ENCODE results near the gene GRM5. TPM values are rescaled to one million over a fixed set of nuclear protein-coding genes. Genes with fewer than 3 reads are reported as not detected.

GRM5 gene
- total RNA-seq, 1 experiment from 2014 or later, result not detected

GRCh38 chr11:88495836-88496235 lies 569.9 kb downstream of the GRM5 start:
- Histone ChIP-seq H3K79me2 (ENCODE audit: low read depth) (no peaks in the 10 kb centered on the region), H2AFZ (no peak overlapping the region), H3K27ac (no peak overlapping the region), H3K9me3 (ENCODE audit: insufficient read depth, low read depth) (no peaks in the 10 kb centered on the region), H3K36me3 (ENCODE audit: low read depth) (no peaks in the 10 kb centered on the region), H3K4me2 (no peak overlapping the region), H3K4me3 (no peak overlapping the region), H3K27me3 (ENCODE audit: insufficient read depth, low read depth) (no peaks in the 10 kb centered on the region), H3F3A (ENCODE audit: insufficient read depth, low read depth) (no peaks in the 10 kb centered on the region), H3K9me2 (ENCODE audit: insufficient read depth) (no peaks in the 10 kb centered on the region), H4K20me1 (ENCODE audit: insufficient read depth) (no peaks in the 10 kb centered on the region; the same call in 1 of the 2 replicates), H3K4me1 (replicated peaks; ENCODE audit: insufficient read depth) (no peaks in the 10 kb centered on the region)
- POLR2A ChIA-PET (ENCODE audit: unreplicated experiment), result no interaction called here
- intact Hi-C loops (cut with micrococcal nuclease; ENCODE audit: unreplicated experiment), result no loop called here
- no peak for DNase-seq
- no TSS peak for BruUV-seq (replicated peaks)
- CTCF ChIA-PET, result no interaction called here
- TF ChIP-seq EZH2 (IDR thresholded peaks at IDR 0.05; ENCODE audit: low read depth), result no peak
- TF ChIP-seq, protein P1, sequence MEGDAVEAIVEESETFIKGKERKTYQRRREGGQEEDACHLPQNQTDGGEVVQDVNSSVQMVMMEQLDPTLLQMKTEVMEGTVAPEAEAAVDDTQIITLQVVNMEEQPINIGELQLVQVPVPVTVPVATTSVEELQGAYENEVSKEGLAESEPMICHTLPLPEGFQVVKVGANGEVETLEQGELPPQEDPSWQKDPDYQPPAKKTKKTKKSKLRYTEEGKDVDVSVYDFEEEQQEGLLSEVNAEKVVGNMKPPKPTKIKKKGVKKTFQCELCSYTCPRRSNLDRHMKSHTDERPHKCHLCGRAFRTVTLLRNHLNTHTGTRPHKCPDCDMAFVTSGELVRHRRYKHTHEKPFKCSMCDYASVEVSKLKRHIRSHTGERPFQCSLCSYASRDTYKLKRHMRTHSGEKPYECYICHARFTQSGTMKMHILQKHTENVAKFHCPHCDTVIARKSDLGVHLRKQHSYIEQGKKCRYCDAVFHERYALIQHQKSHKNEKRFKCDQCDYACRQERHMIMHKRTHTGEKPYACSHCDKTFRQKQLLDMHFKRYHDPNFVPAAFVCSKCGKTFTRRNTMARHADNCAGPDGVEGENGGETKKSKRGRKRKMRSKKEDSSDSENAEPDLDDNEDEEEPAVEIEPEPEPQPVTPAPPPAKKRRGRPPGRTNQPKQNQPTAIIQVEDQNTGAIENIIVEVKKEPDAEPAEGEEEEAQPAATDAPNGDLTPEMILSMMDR (conservative IDR thresholded peaks at IDR 0.05), result no peak

DNA sequence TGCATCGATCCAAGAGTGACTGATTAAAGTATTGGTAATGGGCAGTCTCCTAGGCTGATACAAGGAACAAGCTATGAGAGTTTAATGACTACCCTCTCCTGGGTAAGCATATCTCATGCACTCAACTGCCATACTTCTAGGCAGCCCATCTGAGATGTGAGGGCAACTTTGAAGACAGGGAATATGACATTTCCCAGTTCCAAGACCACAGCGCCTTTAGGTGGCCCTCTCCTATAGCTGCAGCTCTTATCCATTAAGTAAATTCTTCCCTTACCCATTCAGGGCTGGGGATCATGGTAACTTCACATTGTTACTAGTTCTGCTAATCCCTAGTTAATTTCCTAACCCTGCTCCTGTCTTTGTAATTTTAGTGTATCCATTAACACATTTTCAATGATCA lies 570.9 kb downstream of the GRM5 start:
- TF ChIP-seq, protein P1 (conservative IDR thresholded peaks at IDR 0.05), result 0 out of 2 replicates have a peak, but pooled peaks have one; percentile 13
- TF ChIP-seq EZH2 (IDR thresholded peaks at IDR 0.05; ENCODE audit: low read depth), result no peak
- Histone ChIP-seq H3K36me3 (ENCODE audit: low read depth) (no peaks in the 10 kb centered on the region), H3F3A (ENCODE audit: insufficient read depth, low read depth) (no peaks in the 10 kb centered on the region), H3K9me2 (ENCODE audit: insufficient read depth) (no peaks in the 10 kb centered on the region), H3K4me3 (no peak overlapping the region), H3K4me2 (no peak overlapping the region), H3K9me3 (ENCODE audit: insufficient read depth, low read depth) (no peaks in the 10 kb centered on the region), H3K79me2 (ENCODE audit: low read depth) (no peaks in the 10 kb centered on the region), H4K20me1 (ENCODE audit: insufficient read depth) (no peaks in the 10 kb centered on the region; the same call in 1 of the 2 replicates), H3K4me1 (replicated peaks; ENCODE audit: insufficient read depth) (no peaks in the 10 kb centered on the region), H2AFZ (no peak overlapping the region), H3K27me3 (ENCODE audit: insufficient read depth, low read depth) (no peaks in the 10 kb centered on the region), H3K27ac (no peak overlapping the region)
- POLR2A ChIA-PET (ENCODE audit: unreplicated experiment), result no interaction called here
- CTCF ChIA-PET, result no interaction called here
- BruUV-seq (replicated peaks), result no TSS peak
- intact Hi-C loops (cut with micrococcal nuclease; ENCODE audit: unreplicated experiment), result no loop called here
- no peak for DNase-seq

DNA sequence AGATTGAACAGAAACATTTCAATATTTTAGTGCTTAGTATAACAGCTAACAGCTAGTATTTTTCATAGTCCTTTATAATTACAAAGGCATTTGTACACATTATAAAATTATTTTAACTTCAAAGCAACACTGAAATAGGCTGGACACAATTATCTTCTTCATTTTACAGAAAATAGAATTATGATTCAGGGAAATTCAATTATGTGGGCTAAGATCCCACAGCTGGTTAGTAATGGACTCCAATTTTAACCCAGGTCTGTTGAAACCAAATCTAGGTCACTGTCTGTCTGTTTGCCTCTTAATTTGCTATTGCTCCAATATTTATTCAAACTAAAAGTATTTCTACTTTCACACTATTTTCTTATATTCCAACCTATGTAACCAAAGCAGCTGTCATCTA lies 574.1 kb downstream of the GRM5 start:
- Histone ChIP-seq H3F3A (ENCODE audit: insufficient read depth, low read depth) (no peaks in the 10 kb centered on the region), H2AFZ (no peak overlapping the region), H3K27me3 (ENCODE audit: insufficient read depth, low read depth) (no peaks in the 10 kb centered on the region), H3K4me2 (no peak overlapping the region), H3K9me3 (ENCODE audit: insufficient read depth, low read depth) (no peaks in the 10 kb centered on the region), H3K4me1 (replicated peaks; ENCODE audit: insufficient read depth) (no peaks in the 10 kb centered on the region), H3K79me2 (ENCODE audit: low read depth) (no peaks in the 10 kb centered on the region), H3K9me2 (ENCODE audit: insufficient read depth) (no peaks in the 10 kb centered on the region), H3K36me3 (ENCODE audit: low read depth) (no peaks in the 10 kb centered on the region), H4K20me1 (ENCODE audit: insufficient read depth) (no peaks in the 10 kb centered on the region), H3K4me3 (no peak overlapping the region), H3K27ac (no peak overlapping the region)
- BruUV-seq (replicated peaks), result no TSS peak
- intact Hi-C loops (cut with micrococcal nuclease; ENCODE audit: unreplicated experiment), result no loop called here
- TF ChIP-seq, protein P1 (conservative IDR thresholded peaks at IDR 0.05), result no peak
- no peak for TF ChIP-seq EZH2 (IDR thresholded peaks at IDR 0.05; ENCODE audit: low read depth)
- no peak for DNase-seq
- POLR2A ChIA-PET (ENCODE audit: unreplicated experiment), result no interaction called here
- CTCF ChIA-PET, result no interaction called here

All from PC-9 (cell line).